Thoracic aorta (tissue), 2 donors: ENCODE results near the gene DCST2. TPM values are rescaled to one million over a fixed set of nuclear protein-coding genes. Genes with fewer than 3 reads are reported as not detected.

Experiments used
- ATAC-seq: fragments of 150-250 bp; one replicate; pipeline ENCODE4 v1.8.0; 2017; ENCODE audit warnings: low read depth; ENCODE audit not compliant: insufficient number of reproducible peaks, low FRiP score
- DNase-seq: peaks from one replicate; pipeline ENCODE4 v3.0.0-alpha.2; 2020; ENCODE audit warnings: low spot score
- H3K27ac ChIP-seq, 2 donors: fragments of 200-600 bp; sonication (generic); 1 replicate in 1 of 2; 2 replicates in 1 of 2; pipeline ENCODE4 v1.5.1; 2016; ENCODE audit warnings: mild to moderate bottlenecking in 2 of 2, moderate library complexity in 2 of 2
- H3K27me3 ChIP-seq: fragments of 200-600 bp; sonication (generic); replicated peaks from 2 replicates; pipeline ENCODE4 v1.6.0; 2016; ENCODE audit warnings: mild to moderate bottlenecking; ENCODE audit not compliant: insufficient read depth
- H3K36me3 ChIP-seq: fragments of 200-600 bp; sonication (generic); one replicate; pipeline ENCODE4 v1.5.1; 2016
- H3K4me1 ChIP-seq, 2 donors: fragments of 200-600 bp; sonication (generic); 1 replicate in 1 of 2; 2 replicates in 1 of 2; pipeline versions ENCODE4 v1.5.1 to v1.6.0; 2016; ENCODE audit warnings: low read depth in 2 of 2, mild to moderate bottlenecking in 1 of 2; ENCODE audit not compliant: control insufficient read depth in 1 of 2
- H3K4me3 ChIP-seq: fragments of 200-600 bp; sonication (generic); 2 replicates; pipeline ENCODE4 v1.5.1; 2016; ENCODE audit warnings: mild to moderate bottlenecking
- H3K9me3 ChIP-seq: fragments of 200-600 bp; sonication (generic); 2 replicates; pipeline ENCODE4 v1.5.1; 2016
- CTCF ChIP-seq: fragments of 200-600 bp; sonication (generic); IDR thresholded peaks from one replicate; pipeline ENCODE4 v1.5.1; 2019; ENCODE audit warnings: antibody characterized with exemption
- total RNA-seq, 2 donors: library from RNA; depleted of rRNA; stranded (reverse); fragments of >200 nt; gene quantifications; one replicate each; pipeline versions ENCODE4 v1.1.0 to v1.2.3, GENCODE V29; 2016

The DCST2 gene
- total RNA-seq, 2 donors from 2014 or later, result 0.42 TPM; not detected in 1

GRCh38 chr1:155072531-155073289 lies 39.1 kb upstream of the DCST2 start:
- H3K4me1 ChIP-seq, result peaks cover 4 to 11% of the 10 kb centered on the region in 2 donors
- DNase-seq, result no peak
- no peaks in the 10 kb centered on the region for H3K36me3 ChIP-seq

GRCh38 chr1:155071701-155072100 lies 38.1 kb upstream of the DCST2 start:
- H3K27me3 ChIP-seq, result no peaks in the 10 kb centered on the region
- no peak overlapping the region for H3K27ac ChIP-seq
- TF ChIP-seq CTCF, result no peak
- DNase-seq (no peak), ATAC-seq (no peak)
- H3K4me1 ChIP-seq, result peaks cover 4 to 11% of the 10 kb centered on the region in 2 donors
- H3K4me3 ChIP-seq, result peak overlapping the region; percentile 77
- no peaks in the 10 kb centered on the region for H3K36me3 ChIP-seq
- H3K9me3 ChIP-seq, result no peaks in the 10 kb centered on the region

More at GRCh38 chr1:155072531-155073289, 39.1 kb upstream of the DCST2 start:
- H3K27me3 ChIP-seq, result no peaks in the 10 kb centered on the region
- no peak overlapping the region for H3K27ac ChIP-seq
- no peaks in the 10 kb centered on the region for H3K9me3 ChIP-seq
- no peak for TF ChIP-seq CTCF
- no peak overlapping the region for H3K4me3 ChIP-seq
- ATAC-seq, result no peak

- H3K9me3 ChIP-seq, result no peaks in the 10 kb centered on the region
- peak overlapping the region in 1 of 2 donors; percentile 19 for H3K27ac ChIP-seq
- H3K27me3 ChIP-seq, result no peaks in the 10 kb centered on the region
- peaks cover 4 to 11% of the 10 kb centered on the region in 2 donors for H3K4me1 ChIP-seq
- peak; percentile 50 for TF ChIP-seq CTCF
- no peaks in the 10 kb centered on the region for H3K36me3 ChIP-seq
- DNase-seq (peak; percentile 53), ATAC-seq (peak; percentile 32)
- peak overlapping the region; percentile 77 for H3K4me3 ChIP-seq
These were observed 37.4 kb upstream of the DCST2 start for GRCh38 chr1:155070721-155071569.

- ATAC-seq (no peak), DNase-seq (no peak)
- TF ChIP-seq CTCF, result no peak
- no peaks in the 10 kb centered on the region for H3K9me3 ChIP-seq
- H3K4me3 ChIP-seq, result peak overlapping the region; percentile 77
- no peak overlapping the region for H3K27ac ChIP-seq
- H3K4me1 ChIP-seq, result peaks cover 4 to 11% of the 10 kb centered on the region in 2 donors
- H3K36me3 ChIP-seq, result no peaks in the 10 kb centered on the region
- H3K27me3 ChIP-seq, result no peaks in the 10 kb centered on the region
These were observed 36.6 kb upstream of the DCST2 start for GRCh38 chr1:155070158-155070621.
